Measurements from ENCODE around the gene VPS18.

The VPS18 gene

GRCh38 chr15:40867199-40867598 is 27.1 kb upstream of the VPS18 start:
- DNase-seq (ENCODE audit: low read depth, low spot score) = no peak

DNA sequence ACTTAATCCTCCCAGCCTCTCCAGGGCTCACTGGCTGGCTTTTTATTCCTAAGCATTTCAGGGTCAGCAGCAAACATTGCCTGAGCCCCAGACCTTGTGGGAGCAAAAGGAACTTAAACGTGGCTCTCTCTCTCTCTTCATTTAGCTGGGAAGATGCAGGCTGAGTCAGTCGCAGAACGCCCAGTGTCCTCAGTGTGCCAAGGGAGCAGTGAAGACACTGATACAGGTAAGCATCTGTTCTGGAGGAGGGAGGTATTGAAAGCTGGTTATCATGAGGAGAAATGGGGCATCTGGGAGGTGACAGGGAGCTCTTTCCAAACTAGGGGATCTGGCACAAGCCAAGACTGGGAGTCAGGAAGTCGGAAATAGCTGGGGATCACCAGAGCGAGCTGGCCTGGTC is 24.6 kb upstream of the VPS18 start:
- DNase-seq (ENCODE audit: low read depth, low spot score) = no peak

DNA sequence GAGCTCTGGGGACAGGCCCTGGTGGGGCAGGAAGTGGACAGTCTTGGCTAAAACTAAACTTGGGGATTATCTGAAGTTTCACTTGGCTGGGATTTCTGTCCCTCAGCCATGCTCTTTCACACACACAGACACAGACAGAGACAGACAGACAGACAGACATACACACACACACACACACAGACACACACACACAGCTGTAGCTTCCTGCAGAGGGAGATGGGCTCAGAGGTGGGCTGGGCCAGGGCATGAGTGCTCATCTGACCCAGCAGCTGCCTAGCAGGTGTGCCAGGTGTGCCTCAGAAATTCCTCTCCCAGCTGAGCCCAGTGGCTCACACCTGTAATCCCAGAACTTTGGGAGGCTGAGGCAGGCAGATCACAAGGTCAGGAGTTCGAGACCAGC is 23.5 kb upstream of the VPS18 start:
- no peak for DNase-seq (ENCODE audit: low read depth, low spot score)

DNA sequence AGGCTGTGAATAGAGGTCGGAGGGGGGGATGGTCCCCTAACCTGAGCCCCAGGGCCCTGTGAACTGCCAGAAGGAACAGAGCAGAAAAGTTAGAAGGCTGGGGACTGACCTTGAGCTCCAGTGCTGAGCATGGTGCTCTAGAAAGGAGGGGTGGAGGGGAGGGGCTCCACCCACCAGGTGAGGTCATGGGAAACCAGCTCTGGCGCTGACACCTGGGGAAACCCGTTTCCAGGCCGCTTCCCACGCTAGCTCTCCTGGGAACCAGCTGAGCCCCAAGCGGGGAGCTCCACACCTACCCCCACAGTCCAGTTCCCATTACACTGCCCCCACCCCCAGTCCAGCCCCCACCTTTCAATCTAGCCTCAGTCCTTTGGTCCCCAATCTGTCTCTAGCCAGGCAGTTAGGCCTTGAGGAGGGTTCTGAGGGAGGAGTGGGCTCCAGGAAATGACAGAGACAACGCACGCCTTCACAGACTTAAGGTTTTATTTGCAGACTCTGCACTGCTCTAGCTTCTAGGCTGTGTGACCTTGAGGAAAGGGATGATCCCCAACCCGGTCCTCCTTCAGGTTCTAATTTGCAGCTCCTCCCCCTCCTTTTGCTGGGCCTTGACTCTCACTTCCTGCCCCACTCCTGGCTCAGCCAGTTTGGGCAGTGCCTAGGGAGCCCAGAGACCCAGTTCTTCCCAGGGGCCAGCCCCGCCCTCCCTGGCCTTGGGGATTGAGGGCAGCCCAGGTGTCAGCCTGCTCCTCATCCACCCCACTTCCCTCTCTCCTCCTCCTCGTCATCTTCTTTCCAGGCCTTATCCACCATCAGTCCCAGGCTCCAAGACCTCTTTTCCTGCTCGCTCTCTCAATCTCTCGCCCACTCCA is 22.3 kb upstream of the VPS18 start:
- no peak for DNase-seq (ENCODE audit: low read depth, low spot score)

GRCh38 chr15:40872791-40873693 is 21.2 kb upstream of the VPS18 start:
- DNase-seq (ENCODE audit: low read depth, low spot score) = no peak

GRCh38 chr15:40873694-40874561 is 20.3 kb upstream of the VPS18 start, which contains the start of gene RHOV:
Gene RHOV, minus strand, starts transcription at chr15:40874234. Its CDS starts 95 bp downstream, at chr15:40874139.
- no peak for DNase-seq (ENCODE audit: low read depth, low spot score)

GRCh38 chr15:40875991-40876730 is 18.1 kb upstream of the VPS18 start:
- DNase-seq (ENCODE audit: low read depth, low spot score) = no peak

DNA sequence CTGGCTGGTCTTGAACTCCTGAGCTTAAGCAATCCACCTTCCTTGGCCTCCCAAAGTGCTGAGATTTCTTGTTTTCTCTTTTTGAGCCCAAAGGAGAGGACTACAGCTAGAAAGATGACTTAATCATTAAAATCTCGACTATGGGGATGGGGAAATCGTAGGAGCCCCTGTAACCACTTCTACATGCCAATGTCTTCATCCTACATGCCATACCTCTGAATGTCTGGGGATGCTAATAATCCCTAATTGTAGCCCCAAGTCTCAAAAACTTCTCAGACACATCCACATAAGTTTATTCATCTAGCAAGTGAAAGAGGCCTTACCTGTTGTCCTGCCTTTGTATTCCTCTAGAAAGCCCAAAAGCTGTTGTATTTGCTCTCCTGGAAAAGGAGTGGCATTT is 16.6 kb upstream of the VPS18 start:
- DNase-seq (ENCODE audit: low read depth, low spot score) = no peak

DNA sequence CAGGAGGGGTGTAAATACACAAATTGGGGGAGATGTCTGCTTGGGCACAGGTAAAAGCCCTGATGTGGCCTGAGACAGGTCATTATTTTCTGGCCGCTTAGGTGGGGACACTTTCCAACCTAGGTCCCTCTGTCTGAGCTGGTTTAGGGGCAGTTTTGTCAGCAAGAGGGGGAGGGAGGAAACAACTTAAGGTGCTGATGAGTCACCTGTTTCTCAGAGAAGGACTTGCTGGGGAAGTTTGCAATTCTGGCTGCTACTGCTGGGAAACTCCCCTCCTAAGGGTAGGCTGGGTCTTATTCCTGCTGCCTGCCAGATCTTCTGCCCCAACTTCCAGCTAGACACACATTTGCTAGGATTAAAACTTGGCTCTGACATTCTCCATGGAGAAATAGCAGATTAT is 15.5 kb upstream of the VPS18 start:
- DNase-seq (ENCODE audit: low read depth, low spot score) = no peak

- no peak for DNase-seq (ENCODE audit: low read depth, low spot score)
These were observed 14.6 kb upstream of the VPS18 start for GRCh38 chr15:40879609-40880008.

- DNase-seq (ENCODE audit: low read depth, low spot score) = no peak
These were observed 12.9 kb upstream of the VPS18 start for GRCh38 chr15:40881351-40881750.

- no peak for DNase-seq (ENCODE audit: low read depth, low spot score)
These were observed 7.7 kb upstream of the VPS18 start for GRCh38 chr15:40886586-40886985.

- no peak for DNase-seq (ENCODE audit: low read depth, low spot score)
These were observed 5.1 kb upstream of the VPS18 start for GRCh38 chr15:40889112-40889511.

GRCh38 chr15:40891138-40891537 is 3.1 kb upstream of the VPS18 start:
- no peak for DNase-seq (ENCODE audit: low read depth, low spot score)

- no peak for DNase-seq (ENCODE audit: low read depth, low spot score)
These were observed 2.3 kb upstream of the VPS18 start for GRCh38 chr15:40891810-40892446.

DNA sequence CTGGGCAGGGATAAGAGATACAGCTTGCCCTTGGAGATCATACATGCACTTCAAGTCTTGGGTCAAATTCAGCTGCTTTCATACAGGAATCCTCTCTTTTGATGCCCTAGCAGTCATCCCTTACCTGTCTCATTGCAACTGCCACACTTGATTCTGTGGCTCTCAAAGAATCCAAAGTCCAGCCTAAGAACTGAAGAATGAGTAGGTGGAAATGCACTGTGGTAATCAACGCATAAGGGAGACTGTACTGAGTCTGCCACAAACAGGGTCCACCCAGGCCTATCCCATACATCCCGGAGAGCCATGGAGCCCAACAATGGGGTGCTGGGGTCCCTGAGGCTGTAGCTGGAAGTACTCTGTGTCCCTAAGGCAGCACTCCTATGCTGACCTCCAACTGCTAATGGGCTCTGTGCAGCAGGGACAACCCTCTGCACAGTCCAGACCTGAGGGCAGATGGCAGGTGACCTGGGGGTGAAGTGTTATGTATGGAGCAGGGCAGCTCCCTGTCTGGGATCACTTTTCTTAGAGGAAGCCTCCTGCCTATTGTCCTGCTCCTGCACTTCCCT is 1.7 kb upstream of the VPS18 start:
- no peak for DNase-seq (ENCODE audit: low read depth, low spot score)

DNA sequence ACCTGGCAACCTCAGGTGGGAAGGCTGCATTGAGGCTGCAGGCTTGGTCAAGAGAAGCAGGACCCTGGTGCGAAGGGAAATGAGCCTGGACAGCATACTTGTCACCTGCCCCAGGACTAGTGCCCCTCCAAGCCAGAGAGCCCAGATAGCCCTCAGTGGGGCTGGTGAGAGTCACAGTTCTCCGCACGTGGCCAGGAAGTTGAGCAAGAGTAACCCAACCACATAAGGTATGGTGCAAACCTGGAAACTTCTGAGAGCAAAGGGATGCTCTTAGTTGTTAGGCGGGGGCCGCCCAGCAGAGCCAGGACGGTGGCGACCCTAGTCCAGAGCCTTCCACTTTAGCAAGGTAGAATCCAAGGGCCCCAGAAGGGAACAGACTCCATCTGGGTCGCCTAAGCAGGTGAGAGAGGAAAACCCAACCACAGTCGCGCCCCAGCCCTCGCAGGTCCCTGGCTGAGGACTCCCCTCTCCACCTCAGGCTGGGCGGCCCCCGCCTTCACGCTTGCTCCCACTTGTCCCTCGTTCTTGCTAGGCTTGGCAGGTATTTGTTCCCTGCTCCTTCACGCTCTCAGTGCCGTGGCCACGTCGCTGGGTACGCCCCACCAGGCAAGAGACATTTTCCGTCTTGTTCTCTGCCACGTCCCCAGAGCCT is 1.1 kb upstream of the VPS18 start:
- DNase-seq (ENCODE audit: low read depth, low spot score) = no peak

- peak; percentile 43 for DNase-seq (ENCODE audit: low read depth, low spot score)
These were observed 615 bp downstream of the VPS18 start for GRCh38 chr15:40894681-40895448.
